HG02759 (cell line): ENCODE data around the gene C10orf90.
"Not testable (repeated sequence)": the region's sequence is repeated elsewhere in the genome, so short reads cannot be mapped to it uniquely, and the experiment has no call there.

Experiments
- ATAC-seq: cut with Tn5 transposase; IDR thresholded peaks from one replicate; pipeline ENCODE4 v1.9.1; 2021; ENCODE audit warnings: mild to moderate bottlenecking, moderate library complexity; ENCODE audit not compliant: unreplicated experiment

C10orf90 gene

GRCh38 chr10:126551202-126551601 lies 119.3 kb downstream of the C10orf90 start:
- no peak for ATAC-seq

- not testable (repeated sequence) for ATAC-seq
Observed at GRCh38 chr10:126550586-126550985, 119.9 kb downstream of the C10orf90 start.

- no peak for ATAC-seq
Observed at GRCh38 chr10:126549344-126549743, 121.1 kb downstream of the C10orf90 start.

- no peak for ATAC-seq
Observed at GRCh38 chr10:126544565-126544964, 125.9 kb downstream of the C10orf90 start.

DNA sequence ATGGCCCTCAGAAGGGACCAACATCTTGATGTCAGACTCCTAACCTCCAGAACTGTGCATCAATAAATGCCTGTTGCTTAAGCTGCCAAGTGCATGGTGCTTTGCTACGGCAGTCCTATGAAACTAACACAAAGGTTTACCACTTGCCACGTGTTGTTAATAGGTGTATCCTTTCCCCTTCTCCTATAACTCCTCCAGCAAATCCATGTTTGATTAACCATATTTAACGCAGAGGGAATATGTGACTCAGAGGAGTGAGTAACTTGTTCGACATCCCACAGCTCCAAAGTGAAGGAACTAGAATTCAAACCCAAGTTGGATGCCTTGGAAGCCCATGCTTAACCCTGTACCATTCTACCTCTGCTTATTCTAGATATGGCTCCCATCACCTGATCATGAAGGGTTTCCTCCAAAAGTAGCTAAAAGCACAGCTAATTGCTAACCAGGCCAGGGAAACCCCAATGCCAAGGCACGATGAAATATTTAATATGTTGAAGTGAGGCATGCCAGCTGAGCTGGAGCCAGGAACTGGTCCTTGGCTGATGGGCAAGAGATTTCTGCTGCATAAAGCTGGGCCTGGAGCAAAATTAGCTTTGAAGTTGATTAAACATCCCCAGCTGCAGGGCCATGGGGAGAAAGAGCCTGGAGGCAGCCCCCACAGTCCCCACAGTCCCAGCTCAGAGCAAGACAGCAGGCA lies 131.9 kb downstream of the C10orf90 start:
- ATAC-seq, result no peak

- no peak for ATAC-seq
Observed at GRCh38 chr10:126536656-126537055, 133.8 kb downstream of the C10orf90 start.

GRCh38 chr10:126536148-126536547 lies 134.3 kb downstream of the C10orf90 start:
- no peak for ATAC-seq

- no peak for ATAC-seq
Observed at GRCh38 chr10:126533644-126534043, 136.8 kb downstream of the C10orf90 start.

DNA sequence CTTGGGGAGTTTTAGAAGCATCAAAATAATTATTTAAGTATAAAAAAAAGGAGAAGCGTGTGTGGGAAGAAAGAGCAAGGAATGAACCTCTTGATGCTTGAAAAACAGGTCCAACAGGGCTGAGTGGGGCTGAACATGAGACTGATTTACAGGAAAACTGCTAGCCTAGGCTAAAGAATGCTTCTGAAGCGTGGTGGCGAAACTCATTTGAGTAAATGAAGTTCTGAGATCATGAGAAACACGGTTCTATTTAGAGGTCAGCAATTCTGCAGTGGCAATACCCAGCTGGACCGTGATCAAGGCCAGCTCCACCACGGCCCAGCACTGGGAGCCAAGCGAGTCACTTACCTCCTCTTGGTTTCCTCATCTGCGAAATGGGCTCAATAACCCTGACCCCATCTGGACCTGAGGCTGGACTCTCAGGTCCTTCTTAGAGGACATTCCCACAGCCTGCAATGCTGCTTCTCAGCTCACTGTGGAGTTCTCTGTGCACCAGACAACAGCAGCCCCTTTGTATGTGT lies 142.1 kb downstream of the C10orf90 start:
- no peak for ATAC-seq

GRCh38 chr10:126527645-126528314 lies 142.7 kb downstream of the C10orf90 start:
- ATAC-seq, result no peak

DNA sequence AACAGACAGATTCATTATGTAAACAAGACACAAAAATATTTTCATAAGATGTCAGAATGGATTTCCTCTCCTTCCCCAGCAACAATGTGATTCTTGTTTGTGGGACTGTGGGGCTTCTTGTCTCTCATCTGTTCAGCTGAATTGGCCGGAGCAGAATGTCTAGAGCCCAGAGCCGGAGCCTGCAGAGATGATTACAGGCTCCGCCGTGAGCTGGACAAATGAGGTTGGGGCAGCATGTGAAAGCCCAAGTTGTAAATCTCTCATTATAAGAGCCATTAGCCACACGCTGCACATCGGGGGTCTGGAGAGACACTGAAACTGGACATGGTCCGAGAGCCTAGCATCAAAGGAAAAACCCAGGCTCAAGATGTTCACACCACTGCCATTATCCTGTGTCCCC lies 145.2 kb downstream of the C10orf90 start:
- no peak for ATAC-seq

DNA sequence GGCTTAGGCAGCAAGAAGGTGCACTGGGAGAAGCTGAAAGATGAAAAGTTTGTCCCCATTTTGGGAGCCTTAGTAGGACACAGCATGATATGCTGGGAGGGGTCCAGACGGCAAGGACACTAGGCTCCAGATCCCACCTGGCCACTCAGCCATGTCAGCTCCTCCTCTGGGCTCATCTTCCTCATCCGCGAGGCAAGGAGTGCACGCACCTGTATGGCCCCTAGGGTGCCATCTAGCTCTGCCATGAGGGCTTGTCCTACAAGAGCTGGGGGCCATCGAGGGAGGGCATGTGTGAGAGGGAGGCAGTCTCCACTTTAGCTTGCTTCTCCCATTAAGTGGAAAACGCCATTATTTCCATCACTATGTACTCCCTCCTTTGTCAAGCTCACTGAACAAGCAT lies 146.0 kb downstream of the C10orf90 start:
- no peak for ATAC-seq

GRCh38 chr10:126523071-126523470 lies 147.4 kb downstream of the C10orf90 start:
- ATAC-seq, result no peak

DNA sequence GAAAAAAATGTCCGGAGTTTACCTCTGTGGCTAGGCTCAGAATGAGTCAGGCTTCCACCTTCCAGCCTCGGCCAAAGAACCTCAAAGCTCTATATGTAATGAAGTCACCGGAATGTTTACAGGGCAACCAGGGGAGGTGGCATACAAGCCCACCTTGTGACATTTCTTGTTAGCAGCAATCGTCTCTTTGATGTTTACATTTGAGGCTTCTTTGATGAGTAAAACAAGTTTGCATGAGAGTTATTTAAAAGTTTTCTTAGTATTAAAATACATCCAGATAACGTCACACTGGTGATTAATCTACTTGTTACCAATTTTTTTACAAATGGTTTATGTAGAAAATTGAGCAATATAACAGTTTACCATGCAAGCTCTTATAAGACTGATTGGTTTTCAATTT lies 149.1 kb downstream of the C10orf90 start:
- no peak for ATAC-seq

DNA sequence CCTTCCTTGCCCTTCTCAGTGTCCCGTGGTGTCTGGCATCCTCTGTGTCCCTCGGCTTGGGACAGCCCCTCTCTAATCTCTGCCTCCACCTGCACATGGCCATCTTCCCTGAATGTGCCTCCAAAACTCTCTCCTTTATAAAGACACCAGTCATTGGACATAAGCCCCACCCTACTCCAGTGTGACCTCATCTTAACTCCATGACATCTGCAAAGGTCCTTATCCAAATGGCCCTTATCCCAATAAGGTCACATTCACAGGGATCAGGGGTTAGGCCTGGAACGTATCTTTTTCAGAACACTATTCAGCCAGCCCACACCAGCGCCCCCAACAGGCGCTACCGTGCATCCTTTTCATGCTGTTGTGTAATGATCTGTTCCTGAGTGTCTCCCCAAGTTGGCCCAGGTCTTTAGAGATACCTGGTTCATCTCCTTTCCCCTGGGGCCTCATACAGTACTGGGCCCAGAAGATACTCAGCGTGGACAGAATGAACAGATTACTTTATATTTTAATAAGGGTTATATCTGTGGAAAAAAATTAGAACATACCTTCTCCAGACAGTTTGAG lies 149.7 kb downstream of the C10orf90 start:
- ATAC-seq, result no peak

- no peak for ATAC-seq
Observed at GRCh38 chr10:126519992-126520391, 150.5 kb downstream of the C10orf90 start.

DNA sequence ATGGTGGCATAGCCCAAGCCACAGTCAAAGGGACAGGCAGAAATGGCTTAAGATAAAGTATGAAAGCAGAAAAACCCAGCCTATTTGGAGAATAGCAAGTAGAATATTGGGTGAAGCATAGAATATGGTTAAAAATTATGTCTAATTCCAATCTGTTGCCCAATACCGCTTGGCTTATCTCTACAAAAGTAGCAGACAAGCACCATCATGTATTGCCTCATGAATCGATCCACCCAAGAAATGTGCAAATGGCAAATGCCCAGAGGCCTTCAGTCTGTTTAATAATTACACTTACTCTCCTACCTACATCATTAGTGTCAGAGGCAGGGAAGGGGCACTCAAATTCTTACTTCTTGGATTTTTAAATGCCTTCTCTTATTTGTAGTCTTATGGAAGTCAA lies 151.3 kb downstream of the C10orf90 start:
- no peak for ATAC-seq

DNA sequence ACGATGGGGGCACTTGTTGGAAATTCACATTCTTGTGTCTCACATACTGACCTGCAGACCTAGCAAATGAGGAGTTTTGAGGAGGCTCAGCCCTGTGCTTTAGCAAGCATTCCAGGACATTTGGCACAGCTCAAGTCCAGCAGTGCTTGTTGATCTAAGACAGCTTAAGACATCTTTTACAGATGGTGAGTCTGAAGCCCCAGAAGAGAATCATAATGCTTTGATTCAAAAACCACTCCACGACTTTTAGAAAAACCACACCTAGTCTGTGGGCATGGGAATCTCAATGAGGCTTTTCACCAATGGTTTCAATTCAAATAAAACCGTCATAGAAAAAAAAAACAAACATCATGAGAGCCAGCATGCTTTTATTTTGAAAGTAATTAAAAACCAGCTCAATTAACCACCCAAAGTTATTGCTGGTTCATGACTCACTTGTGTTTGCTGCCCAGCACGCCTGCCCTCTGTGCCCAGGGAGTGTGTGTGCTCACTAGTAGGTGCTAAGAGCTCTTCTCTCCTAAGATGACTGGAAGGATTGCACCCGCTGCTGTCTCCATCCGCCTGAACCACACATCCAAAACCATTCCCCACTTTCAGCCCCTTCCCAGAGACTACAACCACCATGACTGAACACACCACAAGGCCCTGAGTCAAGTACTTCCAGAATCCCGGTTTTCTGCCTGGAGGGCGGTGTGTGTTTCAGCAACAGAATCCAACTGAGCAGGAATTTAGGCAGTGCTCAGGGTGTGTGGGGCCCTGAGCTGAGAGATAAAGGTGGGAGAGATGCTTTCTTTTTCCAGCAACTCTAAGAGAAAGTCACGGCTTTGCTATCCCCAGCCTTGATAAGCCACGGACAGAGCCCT lies 152.0 kb downstream of the C10orf90 start:
- no peak for ATAC-seq

GRCh38 chr10:126516515-126516914 lies 154.0 kb downstream of the C10orf90 start:
- no peak for ATAC-seq

- no peak for ATAC-seq
Observed at GRCh38 chr10:126511917-126512479, 158.5 kb downstream of the C10orf90 start.

DNA sequence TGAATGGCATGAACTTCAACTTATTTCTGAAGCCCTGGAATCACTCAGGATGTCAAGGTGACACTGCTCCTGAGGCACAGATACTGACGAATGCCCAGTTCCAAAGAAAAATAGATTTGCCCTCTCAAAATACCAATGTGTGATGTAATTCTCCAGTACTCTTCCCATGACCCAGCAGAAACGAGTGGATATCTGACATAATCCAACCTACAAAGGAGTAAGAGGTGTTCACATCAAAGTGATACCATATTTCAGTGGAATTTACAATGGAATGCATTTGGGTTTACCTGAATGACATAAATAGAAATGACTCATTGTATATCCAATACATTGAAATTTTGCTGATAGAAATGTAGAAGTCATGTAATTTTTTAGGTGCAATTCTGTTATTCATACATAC lies 161.3 kb downstream of the C10orf90 start:
- ATAC-seq, result no peak
